ENCODE results near the gene TPO.
"Not testable (repeated sequence)": the region's sequence is repeated elsewhere in the genome, so short reads cannot be mapped to it uniquely, and the experiment has no call there.

The TPO gene

DNA sequence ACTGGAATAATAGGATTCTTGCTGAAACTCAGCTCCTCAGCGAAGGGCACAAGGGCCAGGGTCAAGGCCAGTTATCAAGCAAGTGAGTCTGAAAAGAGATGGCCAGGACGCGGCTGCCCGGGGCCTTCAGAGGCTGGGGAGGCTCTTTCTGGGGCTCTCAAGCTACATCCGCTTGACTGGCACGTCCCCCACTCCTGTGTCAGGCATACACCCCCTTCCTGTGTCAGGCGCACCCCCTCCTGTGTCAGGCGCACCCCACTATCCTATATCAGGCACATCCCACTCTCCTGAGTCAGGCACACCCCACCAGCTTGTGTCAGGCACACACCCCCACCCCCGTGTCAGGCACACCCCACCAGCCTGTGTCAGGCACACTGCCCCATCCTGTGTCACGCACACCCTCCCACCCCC lies 91.8 kb downstream of the TPO start:
- no peak for DNase-seq

DNA sequence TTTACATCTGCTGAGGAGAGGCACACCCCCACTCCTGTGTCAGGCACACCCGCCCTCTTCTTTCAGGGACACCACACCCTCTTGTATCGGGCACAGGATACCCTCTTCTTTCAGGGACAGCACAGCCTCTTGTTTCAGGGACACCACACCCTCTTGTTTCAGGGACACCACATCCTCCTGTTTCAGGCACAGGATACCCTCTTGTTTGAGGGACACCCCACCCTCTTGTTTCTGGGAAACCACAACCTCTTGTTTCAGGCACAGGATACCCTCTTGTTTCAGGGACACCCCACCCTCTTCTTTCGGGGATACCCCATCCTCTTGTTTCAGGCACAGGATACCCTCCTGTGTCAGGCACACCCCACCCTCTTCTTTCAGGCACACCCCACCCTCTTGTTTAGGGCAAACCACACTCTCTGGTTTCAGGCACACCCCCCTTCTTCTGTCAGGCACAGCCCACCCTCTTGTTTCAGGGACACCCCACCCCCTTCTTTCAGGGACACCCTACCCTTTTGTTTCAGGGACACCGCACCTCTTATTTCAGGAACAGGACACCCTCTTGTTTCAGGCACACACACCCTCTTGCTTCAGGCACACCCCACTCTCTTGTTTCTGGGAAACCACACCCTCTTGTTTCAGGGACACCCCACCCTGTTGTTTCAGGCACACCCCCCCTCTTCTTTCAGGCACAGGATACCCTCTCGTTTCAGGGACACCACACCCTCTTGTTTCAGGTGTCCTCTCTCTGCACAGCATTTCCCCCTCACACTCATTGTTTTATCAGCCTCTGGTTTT lies 96.2 kb downstream of the TPO start:
- no peak for DNase-seq

DNA sequence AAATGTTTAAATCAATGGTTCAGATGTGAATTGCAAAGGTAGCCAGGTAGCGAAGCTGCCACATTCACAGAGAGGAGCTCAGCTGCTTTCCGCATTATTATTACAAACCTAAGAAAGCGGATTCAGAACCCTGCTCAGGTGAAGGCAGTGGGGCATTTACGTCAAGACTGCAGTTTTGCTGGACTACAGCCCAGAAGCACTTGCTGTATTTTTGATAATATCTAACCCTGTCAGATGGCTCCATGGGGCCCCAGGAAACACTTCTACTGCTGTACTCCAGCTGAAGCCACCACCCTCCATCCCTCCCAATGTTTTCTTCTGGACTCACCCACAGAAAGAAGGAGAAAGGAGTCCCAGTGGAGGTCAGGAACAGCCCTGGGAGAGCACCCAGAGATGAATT lies 96.9 kb downstream of the TPO start:
- no peak for DNase-seq

DNA sequence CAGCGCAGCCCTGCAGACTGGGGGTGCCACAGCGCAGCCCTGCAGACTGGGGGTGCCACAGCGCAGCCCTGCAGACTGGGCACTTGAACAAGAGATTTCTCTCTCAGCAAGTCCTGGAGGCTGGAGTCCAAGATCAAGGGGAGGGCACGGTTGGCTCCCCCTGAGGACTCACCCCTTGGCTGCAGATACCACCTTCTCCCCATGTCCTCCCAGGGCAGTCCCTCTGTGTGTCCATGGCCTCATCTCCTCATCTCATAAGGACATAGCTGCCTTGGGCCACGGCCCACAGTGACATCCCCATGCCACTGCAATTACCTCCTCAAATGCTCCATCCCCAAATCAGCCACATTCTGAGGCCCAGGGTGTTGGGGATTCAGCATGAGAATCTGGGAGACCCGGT lies 98.2 kb downstream of the TPO start:
- no peak for DNase-seq

- DNase-seq, result no peak
Measured at GRCh38 chr2:1512321-1513289, 99.3 kb downstream of the TPO start.

- no peak for DNase-seq
Measured at GRCh38 chr2:1514391-1515072, 101.3 kb downstream of the TPO start.

DNA sequence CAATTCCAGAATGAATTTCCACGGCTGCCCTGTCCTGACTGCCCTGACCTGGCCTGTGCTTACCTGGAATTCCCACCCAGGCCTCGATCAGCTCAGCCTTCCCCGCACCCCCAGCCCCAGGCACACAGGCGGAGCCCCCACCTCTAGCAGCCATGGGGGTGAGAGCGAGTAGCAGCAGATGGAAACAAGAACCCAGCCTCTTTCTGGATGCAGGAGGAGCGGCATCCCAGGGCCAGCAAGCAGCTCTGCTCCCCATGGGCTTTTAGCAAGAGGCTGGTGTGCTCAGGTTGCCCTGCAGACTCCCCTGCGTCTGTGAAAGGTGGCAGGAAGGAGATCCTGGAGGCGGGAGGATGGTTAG lies 101.8 kb downstream of the TPO start:
- DNase-seq, result no peak

DNA sequence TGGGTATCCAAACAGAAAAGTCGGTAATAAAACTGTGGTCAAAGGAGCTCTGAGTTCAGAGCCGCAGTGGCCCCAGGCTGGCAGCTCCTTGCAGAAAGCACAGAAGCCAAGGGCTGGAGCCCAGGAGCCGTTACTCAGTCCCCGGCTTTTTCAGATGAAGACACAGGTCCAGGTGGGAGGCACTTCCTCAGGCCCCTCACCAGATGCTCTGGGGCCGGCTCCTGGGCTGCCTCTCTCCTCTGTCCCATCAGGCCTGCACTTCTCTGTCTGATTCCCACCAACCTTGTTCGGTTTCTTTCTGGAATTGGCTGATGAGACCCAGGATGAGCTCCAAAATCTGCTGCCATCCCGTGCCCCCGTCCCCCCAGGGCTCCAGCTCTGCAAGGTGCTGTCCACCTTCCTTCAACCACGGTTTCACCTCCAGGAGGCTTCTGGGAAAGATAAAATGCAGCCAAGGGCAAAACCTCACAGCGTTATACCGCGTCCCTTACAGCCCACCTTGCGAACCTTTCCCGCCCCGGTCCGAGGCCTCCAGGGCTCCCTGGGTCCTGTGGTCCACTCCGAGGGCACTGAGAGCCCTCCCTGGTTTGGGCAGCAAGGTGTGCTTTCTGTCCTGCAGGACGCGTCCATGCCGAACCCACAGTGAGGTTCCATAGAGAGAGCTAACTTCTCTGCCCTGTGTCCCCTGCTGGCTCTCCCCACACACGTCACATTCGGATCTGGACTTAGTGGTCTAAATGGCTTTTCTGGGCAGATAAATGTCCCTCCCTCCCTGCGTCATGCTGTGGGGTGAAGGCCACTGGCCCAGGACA lies 102.9 kb downstream of the TPO start:
- DNase-seq, result no peak

GRCh38 chr2:1516798-1517060 lies 103.5 kb downstream of the TPO start:
- no peak for DNase-seq

DNA sequence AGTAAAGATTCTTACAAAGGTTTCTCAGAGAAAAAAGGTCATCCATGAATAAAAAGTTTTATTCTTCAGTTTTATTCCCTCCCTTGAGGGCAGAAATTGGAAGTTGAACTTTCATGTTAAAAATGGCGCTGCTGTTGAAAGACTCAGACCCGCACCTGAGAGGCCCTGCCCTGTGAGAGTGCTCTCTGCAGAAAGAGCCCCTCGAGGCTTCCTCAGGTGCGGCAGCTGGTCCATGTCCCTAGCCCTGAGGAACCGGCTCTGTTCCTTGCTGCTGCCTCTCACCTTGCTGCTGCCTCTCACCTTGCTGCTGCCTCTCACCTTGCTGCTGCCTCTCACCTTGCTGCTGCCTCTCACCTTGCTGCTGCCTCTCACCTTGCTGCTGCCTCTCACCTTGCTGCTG lies 104.0 kb downstream of the TPO start:
- not testable (repeated sequence) for DNase-seq

DNA sequence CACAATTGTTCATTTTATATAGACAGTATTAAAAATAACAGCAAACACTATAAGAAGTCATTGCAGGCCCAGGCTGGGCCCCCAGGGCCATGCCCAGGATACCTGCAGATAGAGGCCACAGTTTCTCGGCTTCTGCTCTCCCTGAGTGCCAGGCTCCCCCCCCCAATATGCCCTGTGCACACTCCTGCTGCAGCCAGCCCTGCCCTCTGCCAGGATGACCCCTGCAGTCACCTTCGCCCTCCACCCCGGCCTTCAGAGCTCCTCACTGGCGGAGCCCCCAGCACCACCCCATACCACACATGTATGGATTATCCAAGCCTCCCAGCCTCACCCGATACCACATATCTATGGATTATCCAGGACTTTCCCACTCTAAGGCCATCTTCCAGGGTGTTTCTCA lies 104.5 kb downstream of the TPO start:
- DNase-seq, result no peak

- DNase-seq, result no peak
Measured at GRCh38 chr2:1518331-1518803, 105.1 kb downstream of the TPO start.

- DNase-seq, result no peak
Measured at GRCh38 chr2:1518867-1519530, 105.7 kb downstream of the TPO start.

DNA sequence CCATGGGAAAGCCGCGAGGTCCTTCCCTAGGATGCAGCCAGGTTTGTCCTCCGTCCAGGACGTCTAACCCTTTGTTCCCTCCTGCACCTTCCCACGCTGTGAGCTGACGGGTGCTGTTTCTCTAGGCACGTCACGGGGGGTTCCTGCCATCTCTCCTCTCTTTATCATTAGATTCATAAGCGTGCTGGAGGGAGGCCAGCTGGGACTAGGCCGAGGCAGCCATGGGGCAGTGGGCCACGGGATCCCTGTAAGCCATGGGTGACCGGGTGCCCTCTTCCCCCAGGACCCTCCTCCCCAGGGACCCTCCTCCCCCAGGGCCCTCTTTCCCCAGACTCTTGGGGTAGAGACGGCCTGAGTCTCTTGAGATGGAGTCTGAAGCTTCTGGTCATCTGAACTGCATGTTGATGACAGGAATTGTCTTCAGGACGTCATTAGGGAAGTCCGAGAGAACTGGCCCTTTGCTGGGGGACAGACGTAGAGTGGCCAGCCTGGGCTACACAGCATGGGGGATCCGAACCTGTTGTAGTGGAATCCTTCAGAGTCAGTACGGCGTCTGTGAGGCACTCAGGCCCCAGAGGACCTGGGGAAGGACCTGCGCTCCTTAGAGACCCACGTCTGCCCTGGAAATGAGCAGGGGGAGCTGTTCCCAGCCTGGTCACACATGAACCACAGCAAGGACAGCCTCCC lies 108.1 kb downstream of the TPO start:
- no peak for DNase-seq

DNA sequence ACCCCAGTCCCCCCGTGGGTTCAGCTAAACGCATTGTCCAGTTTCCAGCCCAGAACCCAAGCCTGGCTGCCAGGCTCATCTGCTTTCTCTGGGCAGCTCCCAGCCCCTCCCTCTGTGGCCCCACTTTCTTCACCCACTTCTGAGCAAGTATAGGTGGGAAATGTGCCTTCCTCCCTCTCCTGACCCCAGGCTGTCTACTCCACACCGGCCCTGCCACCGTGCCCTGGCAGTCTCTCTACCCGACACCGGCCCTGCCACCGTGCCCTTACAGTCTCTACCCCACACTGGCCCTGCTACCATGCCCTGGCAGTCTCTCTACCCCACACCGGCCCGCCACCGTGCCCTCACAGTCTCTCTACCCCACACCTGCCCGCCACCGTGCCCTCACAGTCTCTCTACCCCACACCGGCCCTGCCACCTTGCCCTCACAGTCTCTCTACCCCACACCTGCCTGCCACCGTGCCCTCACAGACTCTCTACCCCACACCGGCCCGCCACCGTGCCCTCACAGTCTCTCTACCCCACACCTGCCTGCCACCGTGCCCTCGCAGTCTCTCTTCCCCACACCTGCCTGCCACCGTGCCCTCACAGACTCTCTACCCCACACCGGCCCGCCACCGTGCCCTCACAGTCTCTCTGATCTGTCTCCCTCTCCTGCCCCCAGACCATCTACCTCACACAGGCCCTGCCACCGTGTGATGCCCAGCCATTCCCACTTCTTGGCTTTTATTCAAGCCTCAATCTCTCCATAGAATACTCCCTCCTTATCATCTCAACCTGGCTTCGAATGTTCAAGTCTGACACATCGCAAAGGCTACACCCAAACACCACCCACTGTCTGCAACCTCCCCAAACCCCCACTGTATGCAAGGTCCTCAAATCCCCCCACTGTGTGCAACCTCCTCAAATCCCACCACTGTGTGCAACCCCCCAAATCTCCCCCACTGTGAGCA lies 108.9 kb downstream of the TPO start:
- DNase-seq, result no peak

GRCh38 chr2:1527153-1527992 lies 114.1 kb downstream of the TPO start:
- DNase-seq, result no peak

DNA sequence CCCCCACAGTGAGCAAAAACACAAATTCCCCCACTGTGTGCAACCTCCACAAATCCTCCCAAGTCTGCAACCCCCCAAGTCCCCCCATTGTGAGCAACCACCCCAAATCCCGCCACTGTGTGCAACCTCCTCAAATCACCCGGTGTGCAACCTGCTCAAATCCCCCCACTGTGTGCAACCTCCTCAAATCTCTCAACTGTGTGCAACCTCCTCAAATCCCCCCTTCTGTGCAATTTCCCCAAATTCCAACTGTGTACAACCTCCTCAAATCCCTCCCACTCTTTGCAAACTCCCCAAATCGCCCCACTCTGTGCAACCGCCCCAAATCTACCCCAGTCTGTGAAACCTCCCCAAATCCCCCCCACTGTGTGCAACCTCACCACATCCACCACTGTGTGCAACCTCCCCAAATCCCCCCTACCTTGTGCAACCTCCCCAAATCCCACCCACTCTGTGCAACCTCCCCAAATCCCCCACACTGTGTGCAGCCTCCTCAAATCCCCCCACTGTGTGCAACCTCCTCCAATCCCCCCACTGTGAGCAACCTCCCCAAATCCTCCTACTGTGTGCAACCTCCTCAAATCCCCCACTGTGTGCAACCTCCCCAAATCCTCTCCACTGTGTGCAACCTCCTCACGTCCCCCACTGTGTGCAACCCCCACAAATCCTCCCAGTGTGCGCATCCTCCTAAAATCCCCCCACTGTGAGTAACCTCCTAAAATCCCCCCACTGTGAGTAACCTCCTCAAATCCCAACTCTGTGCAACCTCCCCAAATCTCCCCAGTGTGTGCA lies 115.2 kb downstream of the TPO start:
- no peak for DNase-seq

GRCh38 chr2:1538663-1539062 lies 125.4 kb downstream of the TPO start:
- DNase-seq, result no peak

GRCh38 chr2:1539441-1539840 lies 126.2 kb downstream of the TPO start:
- no peak for DNase-seq

All from HCEC 1CT (cell line).